ENCODE data around the gene KBTBD4.

Gene KBTBD4

GRCh38 chr11:47595967-47596366 lies 17.2 kb upstream of the KBTBD4 start:
- H3K4me3 Mint-ChIP-seq, result no peak overlapping the region
- peaks cover 30% of the 10 kb centered on the region for H3K27me3 Mint-ChIP-seq
- H3K9me3 Mint-ChIP-seq, result no peaks in the 10 kb centered on the region
- peaks cover 12% of the 10 kb centered on the region for H3K4me1 Mint-ChIP-seq
- DNase-seq (no peak), ATAC-seq (no peak)
- no peak overlapping the region for H3K27ac Mint-ChIP-seq
- H3K36me3 Mint-ChIP-seq (ENCODE audit: low read depth), result no peaks in the 10 kb centered on the region

GRCh38 chr11:47595029-47595428 lies 16.3 kb upstream of the KBTBD4 start:
- Mint-ChIP-seq H3K36me3 (ENCODE audit: low read depth) (no peaks in the 10 kb centered on the region), H3K9me3 (no peaks in the 10 kb centered on the region), H3K27me3 (peaks cover 30% of the 10 kb centered on the region), H3K4me3 (no peak overlapping the region), H3K4me1 (peaks cover 12% of the 10 kb centered on the region), H3K27ac (no peak overlapping the region)
- ATAC-seq, result no peak
- DNase-seq, result no peak

GRCh38 chr11:47593934-47594855 lies 15.4 kb upstream of the KBTBD4 start, which contains the start of gene C1QTNF4:
Gene C1QTNF4 (minus strand): TSS chr11:47594411. CDS start chr11:47590810, 3,601 bp downstream.
- ATAC-seq (no peak), DNase-seq (no peak)
- Mint-ChIP-seq H3K9me3 (no peaks in the 10 kb centered on the region), H3K36me3 (ENCODE audit: low read depth) (no peaks in the 10 kb centered on the region), H3K27ac (no peak within 1 kb of the TSS), H3K4me1 (peaks cover 12% of the 10 kb centered on the region), H3K27me3 (peaks cover 30% of the 10 kb centered on the region), H3K4me3 (no peak within 1 kb of the TSS)

DNA sequence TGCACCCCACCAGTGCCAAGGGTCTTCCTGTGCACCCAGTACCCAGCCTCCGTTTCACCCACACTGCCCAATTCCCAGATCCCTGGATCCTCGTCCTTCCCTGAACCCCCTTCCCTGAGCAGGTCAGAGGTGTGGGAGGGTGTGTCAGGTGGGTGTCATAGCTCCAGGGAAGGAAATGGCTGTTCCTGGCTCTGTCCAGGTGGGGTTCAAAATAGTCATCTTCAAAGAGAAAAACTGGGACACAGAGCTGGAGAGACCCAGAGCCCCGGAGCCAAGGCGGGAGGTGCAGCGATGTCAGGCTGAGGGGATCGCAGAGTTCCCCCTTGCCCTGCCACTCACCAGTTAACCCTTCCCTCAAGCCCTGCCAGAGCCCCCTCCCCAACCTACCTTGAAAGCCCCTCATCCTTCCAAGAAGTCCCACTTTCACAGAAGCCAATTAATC lies 14.7 kb upstream of the KBTBD4 start:
- Mint-ChIP-seq H3K4me3 (no peak overlapping the region), H3K4me1 (peaks cover 12% of the 10 kb centered on the region), H3K27me3 (peaks cover 30% of the 10 kb centered on the region), H3K27ac (no peak overlapping the region), H3K9me3 (no peaks in the 10 kb centered on the region), H3K36me3 (ENCODE audit: low read depth) (no peaks in the 10 kb centered on the region)
- DNase-seq (no peak), ATAC-seq (no peak)

DNA sequence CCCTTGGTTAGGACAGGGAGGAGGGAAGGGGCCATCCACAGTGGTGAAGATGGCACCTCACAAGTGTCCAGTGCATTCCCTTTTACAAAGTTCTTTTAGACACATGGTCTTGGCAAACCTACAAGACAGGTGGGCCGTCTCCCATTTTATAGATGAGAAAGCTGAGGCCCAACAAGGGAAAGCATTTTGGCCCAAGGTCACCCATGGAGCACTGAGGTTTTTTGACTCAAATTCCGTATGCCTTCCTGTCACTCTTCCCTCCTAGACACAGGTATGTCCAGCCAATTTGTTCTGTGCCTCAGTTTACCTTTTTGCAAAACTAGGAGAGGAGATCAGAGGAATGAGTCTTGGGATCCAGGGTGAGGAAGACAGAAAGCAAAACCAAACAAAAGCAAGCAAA lies 14.2 kb upstream of the KBTBD4 start:
- DNase-seq (no peak), ATAC-seq (no peak)
- Mint-ChIP-seq H3K27ac (no peak overlapping the region), H3K4me1 (peaks cover 12% of the 10 kb centered on the region), H3K4me3 (no peak overlapping the region), H3K9me3 (no peaks in the 10 kb centered on the region), H3K27me3 (peaks cover 30% of the 10 kb centered on the region), H3K36me3 (ENCODE audit: low read depth) (no peaks in the 10 kb centered on the region)

DNA sequence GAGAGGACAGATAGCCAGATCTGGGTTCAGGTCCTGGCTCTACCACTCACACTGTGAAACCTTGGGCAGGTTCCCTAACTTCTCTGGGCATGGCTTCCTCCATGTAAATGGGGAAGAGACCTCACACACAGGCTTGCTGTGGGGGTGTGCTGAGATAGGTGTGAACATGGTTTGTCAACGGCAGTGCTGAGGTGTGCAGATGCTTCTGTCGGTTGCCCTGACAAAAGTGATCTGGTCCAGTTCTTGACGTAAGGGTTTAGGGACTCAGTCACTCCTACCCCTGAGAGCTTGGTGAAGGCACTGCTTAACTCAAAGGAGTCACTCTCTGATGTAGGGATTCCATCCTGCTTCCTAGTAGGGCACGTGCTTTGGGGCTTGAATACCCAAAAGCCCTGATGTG lies 13.5 kb upstream of the KBTBD4 start:
- H3K36me3 Mint-ChIP-seq (ENCODE audit: low read depth), result no peaks in the 10 kb centered on the region
- H3K9me3 Mint-ChIP-seq, result no peaks in the 10 kb centered on the region
- ATAC-seq, result no peak
- peaks cover 12% of the 10 kb centered on the region for H3K4me1 Mint-ChIP-seq
- DNase-seq, result no peak
- H3K27me3 Mint-ChIP-seq, result peaks cover 30% of the 10 kb centered on the region
- H3K27ac Mint-ChIP-seq, result no peak overlapping the region
- H3K4me3 Mint-ChIP-seq, result no peak overlapping the region

DNA sequence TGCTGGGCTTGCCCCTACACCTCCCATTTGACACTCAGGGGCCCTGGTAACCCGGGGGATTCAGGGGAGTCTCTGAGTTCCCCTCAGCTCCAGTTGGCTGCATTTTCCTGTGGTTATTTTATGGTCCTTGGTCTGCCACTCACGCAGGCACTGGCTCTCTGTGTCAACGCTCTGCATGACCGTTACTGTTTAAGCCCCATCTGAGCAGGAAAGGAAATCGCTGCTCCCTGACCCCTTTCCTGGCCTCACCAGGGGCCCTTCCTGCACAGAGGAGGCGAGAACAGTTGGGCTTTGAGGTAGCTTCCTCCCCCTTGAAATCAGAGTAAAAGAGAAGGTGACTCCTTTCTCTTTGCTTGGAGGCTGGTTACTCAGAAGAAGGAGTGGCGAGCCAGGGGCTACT lies 13.0 kb upstream of the KBTBD4 start:
- H3K36me3 Mint-ChIP-seq (ENCODE audit: low read depth), result no peaks in the 10 kb centered on the region
- H3K27ac Mint-ChIP-seq, result no peak overlapping the region
- no peak for DNase-seq
- H3K9me3 Mint-ChIP-seq, result no peaks in the 10 kb centered on the region
- H3K4me3 Mint-ChIP-seq, result no peak overlapping the region
- ATAC-seq, result no peak
- H3K27me3 Mint-ChIP-seq, result peaks cover 30% of the 10 kb centered on the region
- H3K4me1 Mint-ChIP-seq, result peaks cover 12% of the 10 kb centered on the region

GRCh38 chr11:47589977-47590861 lies 11.4 kb upstream of the KBTBD4 start:
- Mint-ChIP-seq H3K4me1 (peaks cover 12% of the 10 kb centered on the region), H3K27me3 (peaks cover 25% of the 10 kb centered on the region), H3K4me3 (no peak overlapping the region), H3K27ac (no peak overlapping the region), H3K9me3 (no peaks in the 10 kb centered on the region), H3K36me3 (ENCODE audit: low read depth) (no peaks in the 10 kb centered on the region)
- DNase-seq (no peak), ATAC-seq (no peak)

DNA sequence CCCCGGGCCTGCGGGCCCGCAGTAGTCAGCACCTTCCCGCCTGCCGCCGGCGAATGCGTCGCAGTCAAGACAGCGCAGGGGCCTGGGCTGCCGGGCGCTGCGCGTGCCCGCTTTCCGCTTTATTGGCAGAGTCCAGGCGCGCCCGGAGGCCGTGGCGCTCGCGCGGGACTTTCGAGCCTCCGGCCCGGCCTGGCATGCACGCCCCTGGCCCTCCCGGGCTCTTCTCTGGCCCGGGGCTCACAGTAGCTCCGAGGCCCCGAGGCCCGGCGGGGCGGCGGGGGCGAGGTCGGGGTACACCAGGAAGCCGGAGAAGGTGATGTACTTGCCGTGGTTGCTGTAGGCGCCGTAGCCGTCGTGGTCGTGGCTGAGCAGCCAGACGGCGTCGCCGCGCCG lies 10.8 kb upstream of the KBTBD4 start:
- ATAC-seq, result no peak
- DNase-seq, result no peak
- Mint-ChIP-seq H3K4me1 (peaks cover 12% of the 10 kb centered on the region), H3K27me3 (peaks cover 22% of the 10 kb centered on the region), H3K4me3 (no peak overlapping the region), H3K27ac (no peak overlapping the region), H3K36me3 (ENCODE audit: low read depth) (no peaks in the 10 kb centered on the region), H3K9me3 (no peaks in the 10 kb centered on the region)

DNA sequence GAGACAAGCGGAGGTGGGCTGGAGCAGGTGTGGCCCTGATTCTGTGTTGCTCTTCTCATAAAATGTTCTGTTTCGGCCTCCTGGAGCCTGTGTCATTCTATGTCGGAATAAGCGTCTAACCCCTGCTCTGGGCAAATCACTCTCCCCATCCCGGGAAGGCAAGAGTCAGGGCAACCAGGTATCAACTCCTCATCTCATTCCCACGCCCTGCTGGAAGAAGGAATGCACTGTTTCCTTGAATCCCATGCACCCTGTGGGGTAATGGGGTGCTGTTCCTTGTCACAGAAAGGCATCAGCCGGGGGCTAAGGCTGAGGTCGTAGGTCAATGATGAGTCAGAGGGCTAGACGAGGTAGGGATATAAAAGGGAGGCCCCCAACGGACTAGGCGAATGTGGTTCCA lies 10.3 kb upstream of the KBTBD4 start:
- DNase-seq, result no peak
- no peak for ATAC-seq
- H3K9me3 Mint-ChIP-seq, result no peaks in the 10 kb centered on the region
- H3K36me3 Mint-ChIP-seq (ENCODE audit: low read depth), result peaks cover 3% of the 10 kb centered on the region
- H3K4me3 Mint-ChIP-seq, result no peak overlapping the region
- no peak overlapping the region for H3K27ac Mint-ChIP-seq
- H3K4me1 Mint-ChIP-seq, result peaks cover 10% of the 10 kb centered on the region
- peaks cover 19% of the 10 kb centered on the region for H3K27me3 Mint-ChIP-seq

GRCh38 chr11:47587723-47588326 lies 9.1 kb upstream of the KBTBD4 start:
- DNase-seq (no peak), ATAC-seq (no peak)
- peaks cover 6% of the 10 kb centered on the region for H3K4me1 Mint-ChIP-seq
- H3K27me3 Mint-ChIP-seq, result peaks cover 8% of the 10 kb centered on the region
- peaks cover 10% of the 10 kb centered on the region for H3K36me3 Mint-ChIP-seq (ENCODE audit: low read depth)
- no peak overlapping the region for H3K4me3 Mint-ChIP-seq
- no peak overlapping the region for H3K27ac Mint-ChIP-seq
- H3K9me3 Mint-ChIP-seq, result no peaks in the 10 kb centered on the region

DNA sequence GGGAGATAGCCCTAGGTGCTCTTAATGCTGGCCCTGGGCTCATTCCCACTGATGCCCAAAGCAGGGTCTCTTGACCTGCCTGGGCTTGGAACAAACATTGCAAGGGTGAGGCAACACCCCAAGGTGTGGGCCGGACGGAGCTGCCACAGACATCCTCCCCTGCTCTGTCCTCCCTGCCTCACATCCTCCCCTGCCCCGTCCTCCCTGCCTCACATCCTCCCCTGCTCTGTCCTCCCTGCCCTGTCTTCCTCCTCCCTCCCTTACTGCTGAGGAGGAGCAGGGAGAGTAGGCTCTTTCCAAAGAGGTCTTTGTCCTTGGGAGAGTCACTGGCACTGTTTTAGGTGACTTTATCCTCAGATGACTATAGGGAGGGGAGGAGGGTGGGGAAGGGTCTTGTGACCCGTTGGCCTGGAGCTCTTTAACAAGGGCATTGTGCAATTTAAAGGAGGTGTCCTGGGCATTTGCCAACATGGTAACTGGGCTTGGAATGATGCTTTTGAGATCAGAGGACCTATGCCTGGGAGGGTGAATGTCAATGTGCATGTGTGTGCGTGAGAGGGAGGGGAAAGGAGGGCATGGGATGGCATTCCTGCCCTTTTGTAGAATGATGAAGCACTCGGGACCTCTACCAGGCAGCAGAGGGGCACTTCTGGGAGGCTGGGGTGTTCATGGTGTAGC lies 8.4 kb upstream of the KBTBD4 start:
- Mint-ChIP-seq H3K4me1 (peaks cover 6% of the 10 kb centered on the region), H3K27me3 (peaks cover 3% of the 10 kb centered on the region), H3K9me3 (no peaks in the 10 kb centered on the region), H3K27ac (no peak overlapping the region), H3K36me3 (ENCODE audit: low read depth) (peaks cover 16% of the 10 kb centered on the region), H3K4me3 (no peak overlapping the region)
- no peak for ATAC-seq
- no peak for DNase-seq

- Mint-ChIP-seq H3K9me3 (no peaks in the 10 kb centered on the region), H3K27ac (no peak within 1 kb of the TSS), H3K4me3 (no peak within 1 kb of the TSS), H3K4me1 (peaks cover 1% of the 10 kb centered on the region), H3K27me3 (no peaks in the 10 kb centered on the region), H3K36me3 (ENCODE audit: low read depth) (peaks cover 23% of the 10 kb centered on the region)
- ATAC-seq (no peak), DNase-seq (no peak)
Measured at GRCh38 chr11:47586098-47586855, 7.5 kb upstream of the KBTBD4 start, which contains the start of gene FAM180B. Gene FAM180B (plus strand): TSS chr11:47586678. CDS start chr11:47586769, 91 bp downstream.
